ENCODE measurements around the gene AP1B1.

Gene AP1B1

DNA sequence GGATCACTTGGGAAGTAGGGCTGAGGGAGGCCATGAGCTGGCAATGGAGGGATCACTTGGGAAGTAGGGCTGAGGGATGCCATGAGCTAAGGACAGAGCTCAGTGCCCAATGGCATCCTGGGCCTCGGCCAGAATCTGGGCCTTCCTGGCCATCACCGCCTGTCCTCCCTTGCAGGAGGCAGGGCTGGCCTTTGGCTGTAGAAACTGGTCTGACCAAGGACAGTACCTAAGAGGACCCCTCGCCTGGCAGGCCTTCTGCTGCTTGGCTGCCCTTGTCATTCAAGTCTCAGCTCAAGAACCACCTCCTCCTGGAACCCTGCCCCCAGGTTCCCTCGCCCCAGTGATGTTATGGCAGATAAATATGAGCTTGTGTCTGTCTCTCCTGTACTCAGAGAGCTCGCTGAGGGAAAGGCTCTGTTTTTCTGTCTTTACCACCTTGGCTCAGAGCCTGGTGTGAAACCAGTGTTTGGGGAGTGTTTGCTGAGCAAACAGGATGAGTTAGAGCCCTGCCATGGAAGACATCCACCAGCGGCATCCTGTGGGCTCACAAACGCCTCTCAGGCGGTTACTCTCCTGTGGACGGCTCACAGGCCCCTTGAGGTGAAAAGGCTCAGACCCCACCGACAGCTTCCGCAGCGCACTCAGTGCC, 53.5 kb downstream of the AP1B1 start:
- H3K36me3 ChIP-seq (ENCODE audit: control insufficient read depth in 1 of 2, insufficient read depth in 2 of 2, low read length in 2 of 2): peaks cover 61 to 74% of the 10 kb centered on the region in 2 experiments
- no peak overlapping the region for H3K27ac ChIP-seq (ENCODE audit: low read depth, low read length)
- no peak overlapping the region for H3K14ac ChIP-seq (ENCODE audit: low read length)
- no peak overlapping the region for H4K91ac ChIP-seq (ENCODE audit: low read depth, low read length)
- H2BK5ac ChIP-seq (ENCODE audit: low read depth, low read length, poor library complexity): no peak overlapping the region
- no peak overlapping the region for H3K4ac ChIP-seq (ENCODE audit: low read depth, low read length)
- no peak overlapping the region for H2BK120ac ChIP-seq (ENCODE audit: insufficient read depth, low read length, poor library complexity)
- no peak overlapping the region for H4K12ac ChIP-seq (ENCODE audit: low read depth, low read length)
- H3K4me3 ChIP-seq (ENCODE audit: low read depth, low read length): no peak overlapping the region
- H3K27me3 ChIP-seq (ENCODE audit: insufficient read depth, low read length): no peaks in the 10 kb centered on the region
- H2BK12ac ChIP-seq (ENCODE audit: low read length): no peak overlapping the region
- no peaks in the 10 kb centered on the region for H3K9me3 ChIP-seq (ENCODE audit: insufficient read depth, low read depth, low read length)
- no CpG with 5 or more reads among the region's 12 CpGs for WGBS (ENCODE audit: extremely low coverage, insufficient coverage, insufficient read length)
- no peak for DNase-seq
- H2AFZ ChIP-seq (ENCODE audit: insufficient read depth, low read length, poor library complexity): no peak overlapping the region
- H3K4me1 ChIP-seq (ENCODE audit: control insufficient read depth in 1 of 2, insufficient read depth in 2 of 2, low read length in 2 of 2): peaks cover 9 to 19% of the 10 kb centered on the region in 2 experiments
- no peak overlapping the region for H3K4me2 ChIP-seq (ENCODE audit: low read length)
- H4K8ac ChIP-seq (ENCODE audit: low read depth, low read length): no peak overlapping the region
- no peak overlapping the region for H3K18ac ChIP-seq (ENCODE audit: low read length)
- no peak overlapping the region for H3K9ac ChIP-seq (ENCODE audit: low read length)
- H3K79me1 ChIP-seq (ENCODE audit: low read length): peaks cover 3% of the 10 kb centered on the region
- no peak overlapping the region for H3K23ac ChIP-seq (ENCODE audit: low read length)
- H3K79me2 ChIP-seq (ENCODE audit: control insufficient read depth, insufficient read depth, low read length, poor library complexity): no peaks in the 10 kb centered on the region
- no peak overlapping the region for H2AK5ac ChIP-seq (ENCODE audit: low read length)

DNA sequence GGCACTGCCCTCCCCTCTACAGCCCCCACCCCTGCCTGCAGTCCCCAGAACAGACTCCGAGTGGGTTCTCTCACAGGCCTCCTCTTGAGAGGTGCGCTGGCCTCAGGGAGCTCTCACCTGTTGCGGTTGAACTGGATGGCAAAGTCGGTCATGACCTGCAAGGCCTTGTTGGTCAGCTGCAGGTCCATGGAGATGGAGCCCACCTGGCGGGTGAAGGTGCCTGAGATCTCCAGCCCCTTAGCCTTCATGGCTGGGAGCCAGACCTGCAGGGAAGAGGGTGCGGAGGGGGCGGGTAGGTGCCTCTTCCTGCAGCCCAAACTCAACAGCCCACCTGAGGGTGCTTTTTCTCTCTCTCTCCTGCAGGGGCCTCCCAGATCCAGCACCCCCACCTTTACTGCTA, 54.2 kb downstream of the AP1B1 start:
- H3K9ac ChIP-seq (ENCODE audit: low read length): no peak overlapping the region
- no peak overlapping the region for H3K4me2 ChIP-seq (ENCODE audit: low read length)
- H3K27ac ChIP-seq (ENCODE audit: low read depth, low read length): no peak overlapping the region
- H3K4me3 ChIP-seq (ENCODE audit: low read depth, low read length): no peak overlapping the region
- DNase-seq: no peak
- no peak overlapping the region for H4K91ac ChIP-seq (ENCODE audit: low read depth, low read length)
- H2AFZ ChIP-seq (ENCODE audit: insufficient read depth, low read length, poor library complexity): no peak overlapping the region
- H3K14ac ChIP-seq (ENCODE audit: low read length): no peak overlapping the region
- no peak overlapping the region for H2BK12ac ChIP-seq (ENCODE audit: low read length)
- no peak overlapping the region for H3K18ac ChIP-seq (ENCODE audit: low read length)
- H4K8ac ChIP-seq (ENCODE audit: low read depth, low read length): no peak overlapping the region
- no peak overlapping the region for H2BK120ac ChIP-seq (ENCODE audit: insufficient read depth, low read length, poor library complexity)
- no peaks in the 10 kb centered on the region for H3K27me3 ChIP-seq (ENCODE audit: insufficient read depth, low read length)
- no peaks in the 10 kb centered on the region for H3K79me2 ChIP-seq (ENCODE audit: control insufficient read depth, insufficient read depth, low read length, poor library complexity)
- WGBS (ENCODE audit: extremely low coverage, insufficient coverage, insufficient read length): no CpG with 5 or more reads among the region's 7 CpGs
- no peak overlapping the region for H2BK5ac ChIP-seq (ENCODE audit: low read depth, low read length, poor library complexity)
- no peaks in the 10 kb centered on the region for H3K9me3 ChIP-seq (ENCODE audit: insufficient read depth, low read depth, low read length)
- peaks cover 3% of the 10 kb centered on the region for H3K79me1 ChIP-seq (ENCODE audit: low read length)
- no peak overlapping the region for H2AK5ac ChIP-seq (ENCODE audit: low read length)
- H4K12ac ChIP-seq (ENCODE audit: low read depth, low read length): no peak overlapping the region
- peaks cover 62 to 74% of the 10 kb centered on the region in 2 experiments for H3K36me3 ChIP-seq (ENCODE audit: control insufficient read depth in 1 of 2, insufficient read depth in 2 of 2, low read length in 2 of 2)
- H3K4ac ChIP-seq (ENCODE audit: low read depth, low read length): no peak overlapping the region
- no peak overlapping the region for H3K23ac ChIP-seq (ENCODE audit: low read length)
- H3K4me1 ChIP-seq (ENCODE audit: control insufficient read depth in 1 of 2, insufficient read depth in 2 of 2, low read length in 2 of 2): peaks cover 9 to 19% of the 10 kb centered on the region in 2 experiments

DNA sequence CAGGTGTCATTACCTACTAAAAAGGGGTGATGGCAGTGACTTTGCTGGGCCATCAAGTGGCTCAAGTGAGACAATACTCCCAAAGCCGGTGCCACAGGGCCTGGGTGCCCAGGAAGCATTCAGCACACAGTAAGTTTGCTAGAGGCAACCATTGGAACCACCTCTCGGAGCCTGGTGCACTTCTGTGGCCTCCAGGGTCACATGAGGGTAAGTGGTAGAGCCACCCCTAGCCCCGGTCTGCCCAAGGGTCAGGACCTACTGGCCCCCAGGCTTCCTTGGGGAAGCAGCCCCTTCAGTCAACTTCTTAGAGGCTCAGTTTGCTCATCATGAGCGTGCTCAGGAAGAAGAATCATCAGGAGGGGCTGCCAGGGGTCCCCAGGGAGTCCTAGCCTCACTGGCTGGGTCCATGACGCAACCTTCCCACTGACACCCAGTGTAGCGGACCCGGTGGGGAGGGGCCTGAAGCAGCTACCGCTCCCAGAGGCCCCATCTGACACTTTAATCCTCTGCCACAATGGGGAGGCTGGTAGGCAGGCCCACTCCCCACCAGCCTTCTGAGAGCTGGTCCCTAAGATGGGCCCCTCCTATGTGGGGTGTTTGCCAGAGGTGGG, 55.4 kb downstream of the AP1B1 start:
- Histone ChIP-seq H3K9ac (ENCODE audit: low read length) (no peak overlapping the region), H3K79me1 (ENCODE audit: low read length) (peaks cover 3% of the 10 kb centered on the region), H3K9me3 (ENCODE audit: insufficient read depth, low read depth, low read length) (no peaks in the 10 kb centered on the region), H4K8ac (ENCODE audit: low read depth, low read length) (no peak overlapping the region), H3K4me1 (ENCODE audit: control insufficient read depth in 1 of 2, insufficient read depth in 2 of 2, low read length in 2 of 2) (peaks cover 9 to 19% of the 10 kb centered on the region in 2 experiments), H2BK12ac (ENCODE audit: low read length) (no peak overlapping the region), H3K18ac (ENCODE audit: low read length) (no peak overlapping the region), H3K4ac (ENCODE audit: low read depth, low read length) (no peak overlapping the region), H3K4me3 (ENCODE audit: low read depth, low read length) (no peak overlapping the region), H2AK5ac (ENCODE audit: low read length) (no peak overlapping the region), H3K27me3 (ENCODE audit: insufficient read depth, low read length) (no peaks in the 10 kb centered on the region), H3K36me3 (ENCODE audit: control insufficient read depth in 1 of 2, insufficient read depth in 2 of 2, low read length in 2 of 2) (peaks cover 66 to 74% of the 10 kb centered on the region in 2 experiments), H3K79me2 (ENCODE audit: control insufficient read depth, insufficient read depth, low read length, poor library complexity) (no peaks in the 10 kb centered on the region), H2AFZ (ENCODE audit: insufficient read depth, low read length, poor library complexity) (no peak overlapping the region), H4K91ac (ENCODE audit: low read depth, low read length) (no peak overlapping the region), H3K4me2 (ENCODE audit: low read length) (no peak overlapping the region), H4K12ac (ENCODE audit: low read depth, low read length) (no peak overlapping the region), H3K27ac (ENCODE audit: low read depth, low read length) (no peak overlapping the region), H3K14ac (ENCODE audit: low read length) (no peak overlapping the region), H3K23ac (ENCODE audit: low read length) (no peak overlapping the region), H2BK5ac (ENCODE audit: low read depth, low read length, poor library complexity) (no peak overlapping the region), H2BK120ac (ENCODE audit: insufficient read depth, low read length, poor library complexity) (no peak overlapping the region)
- no peak for DNase-seq
- WGBS (ENCODE audit: extremely low coverage, insufficient coverage, insufficient read length): no CpG with 5 or more reads among the region's 8 CpGs

DNA sequence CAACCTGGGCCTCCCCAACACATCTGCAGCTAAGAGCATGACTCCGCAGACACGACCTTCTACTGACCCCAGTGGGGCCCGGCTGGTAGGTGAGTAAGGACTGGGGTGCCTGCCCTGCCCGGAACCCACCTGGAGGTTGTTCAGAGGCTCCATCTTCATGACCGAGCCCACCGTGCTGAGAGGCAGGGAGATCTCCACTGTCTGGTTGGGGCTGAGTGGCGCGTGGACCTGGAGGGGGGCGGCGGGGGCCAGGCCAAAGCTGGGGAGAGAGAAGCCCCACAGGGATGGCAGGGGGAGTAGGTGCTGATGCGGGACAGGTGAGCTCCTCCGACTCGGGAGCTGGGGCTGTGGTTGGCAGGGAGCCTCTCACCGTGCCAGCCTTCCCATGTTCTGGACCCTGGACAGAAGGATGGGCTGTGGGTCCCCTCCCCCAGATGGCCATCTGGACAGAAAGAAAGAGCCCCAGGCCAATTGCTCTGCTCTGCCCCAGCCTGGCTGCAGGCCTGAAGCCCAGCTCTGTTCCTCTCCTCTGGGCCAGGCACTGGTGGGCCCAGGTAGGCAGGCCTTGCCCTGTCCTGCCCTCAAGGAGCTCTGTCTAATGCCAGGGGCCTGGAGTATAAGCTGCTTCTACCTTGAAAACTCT, 56.6 kb downstream of the AP1B1 start:
- no peak overlapping the region for H2AK5ac ChIP-seq (ENCODE audit: low read length)
- no peak overlapping the region for H3K4me3 ChIP-seq (ENCODE audit: low read depth, low read length)
- no peak overlapping the region for H2BK5ac ChIP-seq (ENCODE audit: low read depth, low read length, poor library complexity)
- H3K18ac ChIP-seq (ENCODE audit: low read length): no peak overlapping the region
- no peak overlapping the region for H2BK12ac ChIP-seq (ENCODE audit: low read length)
- H3K14ac ChIP-seq (ENCODE audit: low read length): no peak overlapping the region
- no peak overlapping the region for H4K91ac ChIP-seq (ENCODE audit: low read depth, low read length)
- H2AFZ ChIP-seq (ENCODE audit: insufficient read depth, low read length, poor library complexity): no peak overlapping the region
- no peak overlapping the region for H4K12ac ChIP-seq (ENCODE audit: low read depth, low read length)
- peaks cover 67 to 74% of the 10 kb centered on the region in 2 experiments for H3K36me3 ChIP-seq (ENCODE audit: control insufficient read depth in 1 of 2, insufficient read depth in 2 of 2, low read length in 2 of 2)
- no CpG with 5 or more reads among the region's 14 CpGs for WGBS (ENCODE audit: extremely low coverage, insufficient coverage, insufficient read length)
- no peaks in the 10 kb centered on the region for H3K27me3 ChIP-seq (ENCODE audit: insufficient read depth, low read length)
- DNase-seq: no peak
- no peaks in the 10 kb centered on the region for H3K79me2 ChIP-seq (ENCODE audit: control insufficient read depth, insufficient read depth, low read length, poor library complexity)
- no peak overlapping the region for H2BK120ac ChIP-seq (ENCODE audit: insufficient read depth, low read length, poor library complexity)
- no peak overlapping the region for H3K27ac ChIP-seq (ENCODE audit: low read depth, low read length)
- no peak overlapping the region for H4K8ac ChIP-seq (ENCODE audit: low read depth, low read length)
- peaks cover 3% of the 10 kb centered on the region for H3K79me1 ChIP-seq (ENCODE audit: low read length)
- H3K9me3 ChIP-seq (ENCODE audit: insufficient read depth, low read depth, low read length): no peaks in the 10 kb centered on the region
- no peak overlapping the region for H3K4ac ChIP-seq (ENCODE audit: low read depth, low read length)
- H3K4me2 ChIP-seq (ENCODE audit: low read length): no peak overlapping the region
- H3K9ac ChIP-seq (ENCODE audit: low read length): no peak overlapping the region
- H3K4me1 ChIP-seq (ENCODE audit: control insufficient read depth in 1 of 2, insufficient read depth in 2 of 2, low read length in 2 of 2): peaks cover 7 to 14% of the 10 kb centered on the region in 2 experiments
- no peak overlapping the region for H3K23ac ChIP-seq (ENCODE audit: low read length)
